Measurements from ENCODE around the gene EYA2. TPM values are rescaled to one million over a fixed set of nuclear protein-coding genes. Genes with fewer than 3 reads are reported as not detected.

The EYA2 gene
- total and polyA plus RNA-seq, 4 donors, result 1.6 to 4.4 (median 2.1) TPM

GRCh38 chr20:46933150-46933549 lies 38.5 kb downstream of the EYA2 start:
- Histone ChIP-seq H3K9ac (ENCODE audit: insufficient read depth in 1 of 2, low read length in 2 of 2) (no peak overlapping the region), H3K36me3 (ENCODE audit: control insufficient read depth in 4 of 4, insufficient read depth in 4 of 4, low read length in 4 of 4) (no peaks in the 10 kb centered on the region), H3K4me3 (no peak overlapping the region), H3K27me3 (ENCODE audit: control insufficient read depth in 3 of 3, insufficient read depth in 3 of 3, low read length in 2 of 3) (peaks cover 0 to 3% (median 0%) of the 10 kb centered on the region in 3 donors), H3K9me3 (ENCODE audit: control insufficient read depth in 4 of 4, insufficient read depth in 3 of 4, low read length in 3 of 4) (peaks cover 0 to 2% (median 0%) of the 10 kb centered on the region in 4 donors), H3K4me1 (ENCODE audit: control insufficient read depth in 5 of 5, insufficient read depth in 5 of 5, low read length in 5 of 5) (peaks cover 0 to 13% (median 0%) of the 10 kb centered on the region in 5 donors), H3K27ac (ENCODE audit: low read depth in 1 of 2, low read length in 1 of 2) (no peak overlapping the region)
- DNase-seq (no peak), ATAC-seq (ENCODE audit: insufficient read depth, low FRiP score) (no peak)
- TF ChIP-seq CTCF (IDR thresholded peaks at IDR 0.05; ENCODE audit: control extremely low read depth, extremely low read depth), result no peak
- WGBS, 2 donors, result 73 to 77% methylated on average over 5 of the region's 5 CpGs

- ATAC-seq (ENCODE audit: insufficient read depth, low FRiP score), result no peak
- no peak for TF ChIP-seq CTCF (IDR thresholded peaks at IDR 0.05; ENCODE audit: control extremely low read depth, extremely low read depth)
- WGBS, 2 donors, result 70 to 89% methylated on average over 4 of the region's 4 CpGs
Measured at GRCh38 chr20:46934746-46935287, 40.2 kb downstream of the EYA2 start.

GRCh38 chr20:46935394-46936017 lies 40.9 kb downstream of the EYA2 start:
- Histone ChIP-seq H3K9ac (ENCODE audit: insufficient read depth in 1 of 2, low read length in 2 of 2) (no peak overlapping the region), H3K36me3 (ENCODE audit: control insufficient read depth in 4 of 4, insufficient read depth in 4 of 4, low read length in 4 of 4) (no peaks in the 10 kb centered on the region), H3K9me3 (ENCODE audit: control insufficient read depth in 4 of 4, insufficient read depth in 3 of 4, low read length in 3 of 4) (peaks cover 0 to 2% (median 0%) of the 10 kb centered on the region in 4 donors), H3K4me3 (no peak overlapping the region), H3K4me1 (ENCODE audit: control insufficient read depth in 5 of 5, insufficient read depth in 5 of 5, low read length in 5 of 5) (peaks cover 0 to 16% (median 0%) of the 10 kb centered on the region in 5 donors), H3K27me3 (ENCODE audit: control insufficient read depth in 3 of 3, insufficient read depth in 3 of 3, low read length in 2 of 3) (peaks cover 0 to 3% (median 0%) of the 10 kb centered on the region in 3 donors), H3K27ac (ENCODE audit: low read depth in 1 of 2, low read length in 1 of 2) (no peak overlapping the region)
- 89 to 91% methylated on average over 9 of the region's 9 CpGs for WGBS, 2 donors
- TF ChIP-seq CTCF (IDR thresholded peaks at IDR 0.05; ENCODE audit: control extremely low read depth, extremely low read depth), result no peak
- ATAC-seq (ENCODE audit: insufficient read depth, low FRiP score), result no peak
- DNase-seq, result no peak

More at GRCh38 chr20:46934746-46935287, 40.2 kb downstream of the EYA2 start:
- H3K36me3 ChIP-seq (ENCODE audit: control insufficient read depth in 4 of 4, insufficient read depth in 4 of 4, low read length in 4 of 4), result no peaks in the 10 kb centered on the region
- H3K4me3 ChIP-seq, result no peak overlapping the region
- no peak for DNase-seq
- peaks cover 0 to 2% (median 0%) of the 10 kb centered on the region in 4 donors for H3K9me3 ChIP-seq (ENCODE audit: control insufficient read depth in 4 of 4, insufficient read depth in 3 of 4, low read length in 3 of 4)
- H3K4me1 ChIP-seq (ENCODE audit: control insufficient read depth in 5 of 5, insufficient read depth in 5 of 5, low read length in 5 of 5), result peaks cover 0 to 18% (median 0%) of the 10 kb centered on the region in 5 donors
- H3K27me3 ChIP-seq (ENCODE audit: control insufficient read depth in 3 of 3, insufficient read depth in 3 of 3, low read length in 2 of 3), result peaks cover 0 to 3% (median 0%) of the 10 kb centered on the region in 3 donors
- H3K27ac ChIP-seq (ENCODE audit: low read depth in 1 of 2, low read length in 1 of 2), result no peak overlapping the region
- no peak overlapping the region for H3K9ac ChIP-seq (ENCODE audit: insufficient read depth in 1 of 2, low read length in 2 of 2)
